ENCODE results near the gene PARP9.
A peak's percentile ranks its signal among the peaks of the same experiment; 100 is the strongest.

PARP9 gene

DNA sequence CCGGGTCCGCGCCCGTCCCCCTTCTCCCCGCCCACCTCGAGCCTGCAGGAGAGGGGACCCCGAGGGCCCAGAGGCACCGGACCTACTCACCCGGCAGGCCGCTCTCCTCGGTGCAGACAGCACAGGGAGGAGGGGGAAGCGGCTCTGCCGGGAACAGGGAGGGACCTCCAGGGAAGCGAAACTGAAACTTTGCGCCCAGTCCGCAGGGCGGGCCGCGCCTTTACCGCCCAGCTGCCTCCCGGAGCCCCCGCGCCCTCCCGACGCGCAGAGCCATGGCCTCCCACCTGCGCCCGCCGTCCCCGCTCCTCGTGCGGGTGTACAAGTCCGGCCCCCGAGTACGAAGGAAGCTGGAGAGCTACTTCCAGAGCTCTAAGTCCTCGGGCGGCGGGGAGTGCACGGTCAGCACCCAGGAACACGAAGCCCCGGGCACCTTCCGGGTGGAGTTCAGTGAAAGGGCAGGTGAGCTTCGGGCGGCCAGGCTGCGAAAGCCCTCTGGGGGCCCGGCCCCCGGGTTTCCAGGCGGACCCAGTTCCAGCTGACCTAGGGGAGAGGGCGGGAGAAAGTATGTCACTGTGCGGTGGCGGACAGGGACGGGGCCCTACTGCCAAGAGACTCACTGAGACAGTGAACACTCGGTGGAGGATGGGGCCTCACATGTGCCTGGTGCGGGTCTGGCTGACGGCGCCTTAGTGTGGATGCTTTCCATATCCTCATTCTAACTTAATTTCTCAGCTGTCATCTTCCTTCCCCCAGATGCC, at the start of gene PARP9, which contains the start of gene DTX3L:
Gene PARP9, minus strand, starts transcription at position 146 of the 758 bp plus-strand sequence. CDS start 4,680 bp downstream, outside the sequence.
Gene DTX3L, plus strand, starts transcription at position 184 of the 758 bp plus-strand sequence. Its CDS starts 89 bp downstream, at position 273.
- DNase-seq (ENCODE audit: low read depth): peak; percentile 53

DNA sequence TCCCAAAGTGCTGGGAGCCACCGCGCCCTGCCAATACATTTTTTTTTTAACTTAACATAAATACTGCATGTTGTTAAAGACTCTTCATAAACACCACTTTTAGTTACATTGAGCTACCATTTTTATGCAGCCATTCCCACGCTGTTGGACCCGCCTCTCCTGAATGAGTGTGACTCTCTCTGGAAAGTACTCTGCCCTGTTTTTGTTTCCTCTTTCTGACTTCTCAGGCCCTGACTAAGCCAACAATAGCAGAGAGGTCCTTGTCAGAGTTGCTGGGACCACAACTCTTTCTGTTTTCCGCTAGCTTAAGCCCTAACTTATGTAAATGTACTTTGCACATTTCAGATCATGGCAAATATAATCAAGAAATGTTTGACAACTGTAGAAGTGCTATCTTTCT, 48.6 kb upstream of the PARP9 start:
- no peak for DNase-seq (ENCODE audit: low read depth)

DNA sequence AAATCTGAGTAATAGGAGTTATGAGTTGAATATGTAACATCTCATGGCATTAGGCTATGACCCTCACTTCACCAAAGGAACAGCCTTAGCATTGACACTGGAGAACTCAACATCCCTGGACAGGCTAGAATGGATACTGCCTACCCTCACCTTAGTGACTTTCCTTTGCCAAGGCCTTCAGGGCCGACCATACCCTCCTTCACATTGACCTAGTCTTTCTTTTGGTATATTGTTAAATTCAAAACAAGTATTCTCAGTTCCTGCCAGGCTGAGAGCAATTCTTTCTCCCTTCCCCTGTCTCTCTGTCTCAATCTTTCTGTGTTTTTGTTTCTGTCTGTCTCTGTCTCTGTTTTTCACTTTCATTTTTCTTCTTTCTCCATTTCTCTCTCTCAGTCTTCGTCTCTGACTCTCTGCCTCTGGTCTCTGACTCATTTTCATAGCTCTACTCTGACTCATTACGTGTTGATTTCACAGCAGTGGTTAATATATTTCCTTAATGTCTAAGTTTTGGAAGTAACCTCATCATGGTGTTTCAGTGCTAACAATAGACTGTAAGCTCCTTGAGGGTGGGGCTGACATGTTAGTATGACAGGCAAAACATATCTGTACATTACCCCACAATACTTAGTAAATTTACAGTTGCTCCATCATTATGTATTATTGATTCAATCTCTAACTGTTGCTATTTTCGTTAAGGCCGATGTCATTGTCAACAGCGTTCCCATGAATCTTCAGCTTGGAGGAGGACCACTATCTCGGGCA, 45.9 kb upstream of the PARP9 start:
- peak; percentile 9 for DNase-seq (ENCODE audit: low read depth)

DNA sequence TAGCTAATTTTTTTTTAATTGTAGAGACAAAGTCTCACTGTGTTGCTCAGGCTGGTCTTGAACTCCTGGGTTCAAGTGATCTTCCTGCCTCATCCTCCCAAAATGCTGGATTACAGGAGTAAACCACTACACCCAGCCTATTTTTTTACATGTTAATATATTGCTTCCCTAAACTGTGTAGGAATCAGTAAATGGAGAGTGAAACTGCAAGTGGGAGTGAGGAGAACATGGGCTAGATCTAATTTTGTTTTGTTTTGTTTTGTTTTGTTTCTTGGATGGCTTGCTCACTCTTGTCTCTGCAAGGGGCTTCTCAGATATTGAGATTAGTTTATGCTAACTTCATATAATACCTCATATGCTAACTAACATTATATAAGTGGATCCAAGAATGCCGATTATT, 44.8 kb upstream of the PARP9 start:
- DNase-seq (ENCODE audit: low read depth): no peak

DNA sequence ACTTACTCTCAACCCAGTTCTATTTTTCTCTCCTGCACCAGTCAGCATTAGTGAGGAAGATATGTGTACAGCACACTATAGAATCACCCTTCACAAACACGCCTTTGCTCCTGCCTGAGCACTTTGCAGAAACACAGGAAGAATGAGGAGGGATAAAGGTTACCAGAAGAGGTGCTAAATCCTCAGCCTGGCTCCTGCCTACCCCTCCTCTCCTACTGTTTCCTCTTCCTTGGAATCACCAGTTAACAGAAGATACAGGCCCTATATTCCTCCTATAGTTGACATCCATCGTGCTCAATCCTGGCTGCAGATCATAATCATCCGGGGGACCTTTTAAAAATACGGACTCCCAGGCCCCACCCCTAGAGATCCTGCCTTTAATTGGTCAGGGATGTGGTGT, 42.2 kb upstream of the PARP9 start:
- DNase-seq (ENCODE audit: low read depth): no peak

DNA sequence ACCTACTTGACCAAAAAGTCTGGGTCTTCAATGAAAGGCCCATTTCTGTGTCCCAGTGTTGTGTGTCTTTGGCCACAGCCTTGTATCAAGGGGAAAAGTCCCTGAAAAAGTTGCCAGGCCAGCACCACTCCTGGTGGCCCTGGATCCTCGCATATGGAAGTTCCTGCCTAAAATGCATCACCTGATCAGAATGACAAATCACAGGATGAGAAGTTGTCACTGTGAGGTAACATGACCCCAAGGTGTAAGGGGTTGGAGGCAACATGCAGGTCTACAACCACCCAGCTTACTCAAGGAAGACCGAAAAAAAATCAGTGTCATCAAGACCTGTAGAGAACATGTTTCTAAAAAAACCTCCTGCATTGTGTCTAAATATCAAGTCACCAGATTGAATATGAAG, 39.0 kb upstream of the PARP9 start:
- no peak for DNase-seq (ENCODE audit: low read depth)

DNA sequence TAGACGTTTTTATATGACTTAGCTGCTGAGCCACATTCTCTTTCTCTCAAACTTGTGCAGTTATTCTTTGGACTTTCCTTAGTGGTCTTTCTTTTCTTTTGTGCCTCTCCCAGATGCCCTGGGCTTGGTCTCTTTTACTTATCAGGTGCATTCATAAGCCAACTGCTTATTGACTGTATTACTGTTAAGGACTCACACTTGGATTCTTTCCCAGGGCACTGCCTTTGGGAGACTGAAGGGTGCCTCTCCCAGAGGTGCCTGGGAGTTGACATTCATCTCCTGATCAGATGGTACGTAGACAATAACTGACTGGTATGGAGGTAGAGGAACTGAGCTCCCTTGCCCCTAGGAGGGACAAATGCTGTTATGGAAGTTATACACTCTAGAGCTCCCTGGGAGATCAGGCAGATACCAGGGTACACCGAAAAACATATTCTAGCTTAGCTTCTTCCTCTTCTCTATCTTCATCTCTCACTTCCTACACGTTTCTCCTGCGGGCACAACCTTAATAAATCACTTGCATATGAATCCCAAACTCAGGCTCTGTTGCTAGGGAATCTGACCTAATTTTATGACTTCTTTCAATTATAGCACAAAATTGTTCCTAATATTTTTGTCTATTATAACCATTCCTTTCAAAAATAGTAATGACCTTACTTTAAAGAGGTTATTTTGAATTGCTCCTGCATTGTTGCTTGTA, 38.1 kb upstream of the PARP9 start:
- DNase-seq (ENCODE audit: low read depth): no peak

DNA sequence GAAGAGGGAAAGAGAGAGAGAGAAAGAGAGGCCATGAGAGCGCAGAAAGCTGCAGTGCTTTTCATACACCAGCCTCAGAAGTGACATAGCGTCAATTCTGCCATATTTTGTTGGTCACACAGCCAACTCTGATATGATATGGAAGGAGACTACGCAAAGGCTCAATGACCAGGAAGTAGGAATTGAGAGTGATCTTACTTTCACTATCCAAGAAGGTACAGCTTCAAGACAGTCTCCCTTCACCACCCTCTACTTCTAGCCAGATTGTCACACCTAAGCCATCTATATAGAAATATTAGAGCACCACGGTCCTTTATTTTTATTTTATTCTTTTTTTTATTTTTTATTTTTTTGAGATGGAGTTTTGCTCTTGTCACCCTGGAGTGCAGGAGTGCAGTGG, 34.5 kb upstream of the PARP9 start:
- no peak for DNase-seq (ENCODE audit: low read depth)

DNA sequence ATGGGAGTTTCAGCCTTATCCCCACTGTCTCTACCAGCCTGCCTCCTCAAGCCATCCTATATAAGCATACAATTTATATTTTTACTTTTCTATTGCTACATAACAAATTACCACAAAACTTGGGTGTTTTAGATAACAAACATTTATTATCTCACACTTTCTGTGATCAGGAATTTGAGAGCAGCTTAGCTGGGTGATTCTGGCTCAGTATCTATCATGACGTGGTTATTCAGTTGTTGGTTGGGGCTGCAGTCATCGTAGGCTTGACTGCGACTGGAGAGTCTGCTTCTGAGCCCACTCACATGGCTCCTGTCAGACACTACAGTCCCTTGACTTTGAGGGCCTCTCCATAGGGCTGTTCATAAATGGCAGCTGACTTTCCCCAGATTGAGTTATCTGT, 34.1 kb upstream of the PARP9 start:
- DNase-seq (ENCODE audit: low read depth): no peak

DNA sequence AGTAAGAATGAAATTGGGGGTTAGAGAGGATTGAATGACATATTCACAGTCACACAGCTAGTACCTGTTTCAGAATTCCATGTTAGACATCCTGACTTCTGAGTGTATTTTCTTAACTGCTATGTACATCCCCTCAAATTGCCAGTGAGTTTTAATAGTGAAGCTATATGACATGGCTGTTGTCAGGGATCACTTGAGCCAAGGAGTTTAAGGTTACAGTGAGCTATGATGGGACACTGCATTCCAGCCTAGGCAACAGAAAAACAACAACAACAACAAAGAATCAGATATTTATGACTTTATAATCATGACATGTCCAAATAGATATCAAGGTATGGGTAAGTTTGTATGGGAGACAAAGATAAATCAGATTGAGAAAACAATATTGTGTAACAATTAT, 29.9 kb upstream of the PARP9 start:
- DNase-seq (ENCODE audit: low read depth): no peak

DNA sequence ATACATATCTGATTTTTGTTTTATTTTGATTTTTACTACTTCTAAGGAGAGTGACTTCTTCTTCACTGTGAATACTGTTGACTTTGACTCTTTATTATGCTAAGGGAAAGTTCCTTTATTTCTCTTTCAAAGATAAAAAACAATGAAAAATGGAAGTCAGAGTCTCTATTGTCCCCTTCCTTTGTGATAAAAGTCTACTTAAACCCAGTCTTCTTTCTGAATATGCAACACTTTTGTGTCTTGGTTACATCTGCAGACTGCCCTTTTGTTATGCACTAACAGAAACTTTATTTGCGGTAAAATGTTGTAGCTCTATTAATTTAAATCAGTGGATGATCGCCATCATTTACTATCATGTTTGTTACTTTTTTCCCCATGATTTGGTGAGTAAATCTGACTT, 26.5 kb upstream of the PARP9 start:
- DNase-seq (ENCODE audit: low read depth): no peak

DNA sequence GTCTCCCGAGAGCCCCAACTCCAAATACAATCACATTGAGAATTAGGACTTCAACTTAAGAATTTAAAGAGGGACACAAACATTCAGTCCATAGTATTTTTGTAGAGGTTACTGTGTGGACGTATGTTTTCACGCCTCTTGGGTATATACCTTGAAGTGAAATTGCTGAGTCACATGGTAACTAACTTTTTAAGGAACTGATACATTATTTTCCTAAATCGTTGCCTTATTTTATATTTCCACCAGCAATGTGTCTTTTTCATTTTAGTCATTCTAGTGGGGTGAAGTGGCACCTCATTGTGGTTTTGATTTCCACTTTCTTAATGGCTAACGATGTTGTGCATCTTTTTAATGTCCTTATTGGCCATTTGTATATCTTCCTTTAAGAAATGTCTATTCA, 25.2 kb upstream of the PARP9 start:
- no peak for DNase-seq (ENCODE audit: low read depth)

DNA sequence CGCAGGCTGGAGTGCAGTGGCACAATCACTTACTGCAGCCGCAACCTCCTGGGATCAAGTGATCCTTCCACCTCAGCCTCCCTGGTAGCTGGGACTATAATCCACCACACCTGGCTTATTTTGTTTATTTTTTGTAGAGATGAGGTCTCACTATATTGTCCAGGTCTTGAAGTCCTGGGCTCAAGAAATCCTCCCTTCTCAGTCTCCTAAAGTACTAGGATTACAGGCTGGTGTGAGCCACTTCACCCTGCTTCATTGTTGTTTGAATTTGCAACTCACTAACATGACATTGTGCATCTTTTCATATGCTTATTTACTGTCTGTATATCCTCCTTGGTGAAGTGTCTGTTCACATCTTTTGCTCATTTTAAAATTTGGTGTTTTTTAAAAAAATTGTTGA, 23.5 kb upstream of the PARP9 start:
- no peak for DNase-seq (ENCODE audit: low read depth)

DNA sequence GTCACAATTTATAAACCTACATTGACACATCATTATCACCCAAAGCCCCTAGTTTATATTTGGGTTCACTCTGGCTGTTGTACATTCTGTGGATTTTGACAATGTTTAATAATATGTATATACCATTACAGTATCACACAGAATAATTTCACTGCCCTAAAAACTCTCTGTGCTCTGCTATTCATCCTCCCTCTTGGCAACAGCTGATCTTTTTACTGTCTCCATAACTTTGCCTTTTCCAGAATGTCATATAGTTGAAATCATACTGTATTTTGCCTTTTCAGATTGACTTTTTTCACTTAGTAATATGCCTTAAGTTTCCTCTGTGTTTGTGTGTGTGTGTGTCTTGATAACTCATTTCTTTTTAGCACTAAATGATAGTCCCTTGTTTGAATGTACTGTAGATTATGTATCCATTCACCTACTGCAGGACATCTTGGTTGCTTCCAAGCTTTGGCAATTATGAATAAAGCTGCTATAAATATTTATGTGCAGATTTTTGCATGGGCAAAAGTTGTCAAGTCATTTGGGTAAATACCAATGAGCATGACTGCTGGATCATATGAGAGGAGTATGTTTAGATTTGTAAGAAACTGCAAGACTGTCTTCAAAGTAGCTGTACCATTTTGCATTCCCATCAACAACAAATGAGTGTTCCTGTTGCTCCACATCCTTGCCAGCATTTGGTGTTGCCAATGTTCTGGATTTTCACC, 22.8 kb upstream of the PARP9 start:
- no peak for DNase-seq (ENCODE audit: low read depth)

DNA sequence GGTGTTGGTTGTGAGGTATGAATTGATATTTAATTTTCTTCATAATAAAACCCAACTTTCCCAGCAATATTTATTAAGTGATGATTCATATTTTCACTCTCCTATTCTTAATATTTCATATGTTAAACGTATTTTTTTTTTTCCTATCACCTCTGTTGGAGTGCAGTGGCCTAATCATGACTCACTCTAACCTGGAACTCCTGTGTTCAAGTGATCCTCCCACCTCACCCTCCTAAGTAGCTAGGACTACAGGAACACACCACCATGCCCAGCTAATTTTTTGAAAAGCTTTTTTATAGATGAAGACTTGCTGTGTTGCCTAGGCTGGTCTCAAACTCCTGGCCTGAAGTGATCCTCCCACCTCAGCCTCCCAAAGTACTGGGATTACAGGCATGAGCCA, 22.0 kb upstream of the PARP9 start:
- no peak for DNase-seq (ENCODE audit: low read depth)

DNA sequence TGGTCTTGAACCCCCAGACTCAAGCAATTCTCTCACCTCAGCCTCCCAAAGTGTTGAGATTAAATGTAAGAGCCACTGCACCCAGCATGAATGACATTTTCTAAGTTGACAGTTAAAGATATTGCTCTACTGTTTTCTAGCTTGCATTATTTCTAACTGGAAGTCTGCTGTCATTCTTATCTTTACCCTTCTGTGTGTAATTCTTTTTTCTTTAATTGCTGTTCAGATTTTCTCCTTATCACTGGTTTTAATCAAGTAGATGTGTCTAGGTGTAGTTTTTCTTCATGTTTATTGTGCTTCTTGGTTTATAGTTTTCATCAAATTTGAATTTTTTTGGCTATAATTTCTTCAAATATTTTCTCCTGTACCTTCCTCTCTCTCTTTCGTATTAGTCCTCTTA, 18.3 kb upstream of the PARP9 start:
- DNase-seq (ENCODE audit: low read depth): no peak

DNA sequence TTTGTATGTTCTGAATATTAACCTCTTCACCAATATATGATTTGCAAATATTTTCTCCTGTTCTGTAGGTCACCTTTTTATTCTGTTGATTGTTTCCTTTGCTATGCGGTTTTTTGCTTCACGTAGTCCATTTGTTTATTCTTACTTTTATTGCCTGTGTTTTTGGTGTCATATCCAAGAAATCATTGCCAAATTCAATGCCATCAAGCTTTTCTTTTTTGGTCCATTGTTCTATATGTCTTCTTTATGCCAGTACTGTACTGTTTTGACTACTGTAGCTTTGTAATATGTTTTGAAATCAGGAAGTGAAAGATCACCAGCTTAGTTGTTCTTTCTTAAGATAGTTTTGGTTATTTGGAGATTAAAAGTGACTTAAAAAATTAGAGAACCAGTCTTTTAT, 17.5 kb upstream of the PARP9 start:
- DNase-seq (ENCODE audit: low read depth): no peak

DNA sequence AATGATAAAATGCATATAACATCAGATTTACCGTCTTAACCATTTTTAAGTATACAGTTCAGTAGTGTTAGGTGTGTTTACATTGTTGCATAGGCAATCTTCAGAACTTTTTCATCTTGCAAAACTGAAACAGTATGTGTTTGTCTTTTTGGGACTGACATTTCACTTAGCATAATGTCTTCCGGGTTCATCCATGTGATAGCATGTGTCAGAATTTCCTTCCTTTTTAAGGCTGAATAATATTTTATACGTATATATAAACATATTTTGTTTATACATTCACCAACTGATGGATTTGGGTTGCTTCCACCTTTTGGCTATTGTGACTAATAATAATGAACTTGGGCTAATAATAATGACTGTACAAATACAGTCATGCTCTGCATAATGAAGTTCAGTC, 16.4 kb upstream of the PARP9 start:
- no peak for DNase-seq (ENCODE audit: low read depth)

DNA sequence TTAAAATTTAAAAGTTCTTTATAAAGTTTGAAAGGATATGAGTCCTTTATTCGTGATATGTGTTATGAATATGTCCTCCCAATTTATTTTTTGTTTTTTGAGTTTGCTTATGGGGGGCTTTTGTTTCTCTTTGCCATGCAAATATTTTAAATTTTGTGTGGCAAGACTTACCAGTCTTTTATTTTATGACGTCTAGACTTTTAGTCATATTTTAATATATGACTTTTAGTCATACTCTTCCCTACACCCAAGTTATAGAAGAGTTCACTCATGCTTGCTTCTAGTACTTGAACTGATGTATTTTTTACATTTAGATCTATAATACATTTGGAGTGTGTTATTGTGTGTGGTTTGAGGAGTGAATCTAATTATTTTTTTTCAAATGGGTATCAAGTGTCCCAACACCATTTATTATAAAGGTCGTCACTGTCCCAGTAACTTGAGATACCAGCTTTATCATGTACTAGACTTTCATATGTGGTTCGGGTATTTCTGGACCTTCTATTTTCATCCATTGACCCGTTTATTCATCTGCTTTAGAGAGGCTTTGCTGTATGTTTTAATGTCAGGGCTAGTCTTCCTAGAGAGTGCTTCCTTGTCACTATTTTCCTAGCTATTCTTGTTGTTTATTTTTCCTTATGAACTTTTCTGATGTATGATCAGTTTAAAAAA, 14.1 kb upstream of the PARP9 start:
- no peak for DNase-seq (ENCODE audit: low read depth)

DNA sequence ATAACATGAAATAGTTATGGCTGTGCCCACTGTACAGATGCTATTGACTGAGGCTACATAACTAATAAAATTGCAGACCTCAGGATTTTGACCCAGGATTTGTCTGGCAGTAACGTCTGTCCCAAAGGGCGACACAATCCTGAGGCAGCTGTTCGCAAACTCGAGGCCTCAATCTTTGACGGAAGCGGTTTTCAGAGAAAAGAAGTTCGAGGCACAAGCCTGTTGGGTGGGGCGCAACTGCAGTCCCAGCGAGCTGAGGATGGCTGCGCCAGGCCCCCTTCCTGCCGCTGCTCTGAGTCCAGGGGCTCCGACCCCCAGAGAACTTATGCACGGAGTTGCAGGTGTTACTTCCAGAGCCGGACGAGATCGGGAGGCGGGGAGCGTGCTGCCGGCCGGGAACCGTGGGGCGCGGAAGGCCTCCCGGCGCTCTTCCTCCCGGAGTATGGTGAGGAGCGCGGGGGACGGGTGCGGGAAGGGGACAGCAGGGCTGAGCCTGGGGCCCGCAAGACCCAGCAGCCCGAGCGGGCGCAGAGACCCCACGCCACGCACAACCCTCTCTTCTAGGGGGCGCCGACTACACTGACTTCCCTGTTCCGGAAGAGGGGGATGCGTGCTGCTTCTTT, 13.4 kb upstream of the PARP9 start, which contains the start of gene PARP15:
Gene PARP15, plus strand, starts transcription at position 242 of the 623 bp plus-strand sequence. Its CDS starts 18 bp downstream, at position 260.
- no peak for DNase-seq (ENCODE audit: low read depth)
